GM21825 (cell line): Measurements from ENCODE around the gene MCAT.
"Not testable (repeated sequence)": the region's sequence is repeated elsewhere in the genome, so short reads cannot be mapped to it uniquely, and the experiment has no call there.

Experiments
- ATAC-seq: cut with Tn5 transposase; IDR thresholded peaks from one replicate; pipeline ENCODE4 v1.9.1; 2021; ENCODE audit warnings: mild to moderate bottlenecking, moderate library complexity; ENCODE audit not compliant: unreplicated experiment

MCAT gene

GRCh38 chr22:43127166-43127908, 15.9 kb downstream of the MCAT start:
- no peak for ATAC-seq

GRCh38 chr22:43126501-43127165, 16.6 kb downstream of the MCAT start:
- ATAC-seq = no peak

GRCh38 chr22:43118953-43119458, 24.2 kb downstream of the MCAT start:
- no peak for ATAC-seq

GRCh38 chr22:43118024-43118849, 25.0 kb downstream of the MCAT start:
- no peak for ATAC-seq

GRCh38 chr22:43116932-43117331, 26.3 kb downstream of the MCAT start:
- no peak for ATAC-seq

GRCh38 chr22:43114958-43115357, 28.2 kb downstream of the MCAT start:
- no peak for ATAC-seq

- no peak for ATAC-seq
Measured at GRCh38 chr22:43113526-43114251, 29.5 kb downstream of the MCAT start.

- ATAC-seq = no peak
Measured at GRCh38 chr22:43110927-43111623, 32.1 kb downstream of the MCAT start.

GRCh38 chr22:43110444-43110926, 32.7 kb downstream of the MCAT start, which contains the start of gene BIK:
TSS of gene BIK (plus strand) at chr22:43110750. CDS start at chr22:43124023, 13,273 bp downstream.
- ATAC-seq = no peak

GRCh38 chr22:43109921-43110443, 33.2 kb downstream of the MCAT start:
- ATAC-seq = no peak

GRCh38 chr22:43109511-43109910, 33.7 kb downstream of the MCAT start:
- ATAC-seq = no peak

- no peak for ATAC-seq
Measured at GRCh38 chr22:43106302-43106701, 36.9 kb downstream of the MCAT start.

- not testable (repeated sequence) for ATAC-seq
Measured at GRCh38 chr22:43104950-43105349, 38.2 kb downstream of the MCAT start.

- not testable (repeated sequence) for ATAC-seq
Measured at GRCh38 chr22:43104056-43104625, 39.1 kb downstream of the MCAT start.

GRCh38 chr22:43101306-43101705, 41.9 kb downstream of the MCAT start:
- ATAC-seq = no peak

- no peak for ATAC-seq
Measured at GRCh38 chr22:43100225-43100624, 43.0 kb downstream of the MCAT start.

GRCh38 chr22:43099095-43099494, 44.1 kb downstream of the MCAT start:
- ATAC-seq = no peak

GRCh38 chr22:43098356-43098755, 44.8 kb downstream of the MCAT start:
- no peak for ATAC-seq

GRCh38 chr22:43096420-43096819, 46.8 kb downstream of the MCAT start:
- ATAC-seq = no peak
